ENCODE data around the gene RPS14. TPM values are rescaled to one million over a fixed set of nuclear protein-coding genes. Genes with fewer than 3 reads are reported as not detected.
A peak's percentile ranks its signal among the peaks of the same experiment; 100 is the strongest.

The RPS14 gene
- total and polyA plus RNA-seq, 5 donors, result 1,254 to 1,870 (median 1,386) TPM

- H3K4me3 ChIP-seq (ENCODE audit: low read length), result peak within 1 kb of the TSS; percentile 64
- WGBS, result 18% methylated on average over 20 of the region's 20 CpGs
- intact Hi-C loops (cut with DNase I), result no loop called here
- peak within 1 kb of the TSS; percentile 86 for H3K27ac ChIP-seq (ENCODE audit: low read length)
- H3K4me1 ChIP-seq (ENCODE audit: control insufficient read depth, insufficient read depth, low read length), result peaks cover 2% of the 10 kb centered on the region
- peak; percentile 76 to 78 for ATAC-seq
- DNase-seq, result peak; percentile 71 to 94 (median 91)
- no peaks in the 10 kb centered on the region for H3K27me3 ChIP-seq (ENCODE audit: control insufficient read depth, insufficient read depth)
- H3K9me3 ChIP-seq (ENCODE audit: control insufficient read depth, low read length), result no peaks in the 10 kb centered on the region
Observed at GRCh38 chr5:150412319-150413175, 37.0 kb downstream of the RPS14 start, which contains the start of gene CD74. Gene CD74 (minus strand): TSS chr5:150412910. CDS start chr5:150412749, 161 bp downstream.

GRCh38 chr5:150411245-150411979, 38.1 kb downstream of the RPS14 start:
- DNase-seq (peak in 2 of 3 donors; percentile 64 to 78), ATAC-seq (peak in 1 of 2 donors; percentile 30)
- intact Hi-C loops (cut with DNase I), result no loop called here
- Histone ChIP-seq H3K4me1 (ENCODE audit: control insufficient read depth, insufficient read depth, low read length) (peaks cover 2% of the 10 kb centered on the region), H3K9me3 (ENCODE audit: control insufficient read depth, low read length) (no peaks in the 10 kb centered on the region), H3K27ac (ENCODE audit: low read length) (peak overlapping the region; percentile 68), H3K4me3 (ENCODE audit: low read length) (peak overlapping the region; percentile 64), H3K27me3 (ENCODE audit: control insufficient read depth, insufficient read depth) (no peaks in the 10 kb centered on the region)
- 70% methylated on average over 5 of the region's 5 CpGs for WGBS

GRCh38 chr5:150410524-150411244, 38.9 kb downstream of the RPS14 start:
- Histone ChIP-seq H3K9me3 (ENCODE audit: control insufficient read depth, low read length) (no peaks in the 10 kb centered on the region), H3K4me3 (ENCODE audit: low read length) (peak overlapping the region; percentile 64), H3K4me1 (ENCODE audit: control insufficient read depth, insufficient read depth, low read length) (peaks cover 2% of the 10 kb centered on the region), H3K27ac (ENCODE audit: low read length) (peak overlapping the region; percentile 95), H3K27me3 (ENCODE audit: control insufficient read depth, insufficient read depth) (no peaks in the 10 kb centered on the region)
- peak; percentile 71 to 80 (median 78) for DNase-seq
- peak; percentile 81 to 83 for ATAC-seq
- intact Hi-C loops (cut with DNase I), result no loop called here
- 20% methylated on average over 4 of the region's 4 CpGs for WGBS

GRCh38 chr5:150409638-150410523, 39.7 kb downstream of the RPS14 start:
- 9% methylated on average over 15 of the region's 15 CpGs for WGBS
- Histone ChIP-seq H3K27ac (ENCODE audit: low read length) (peak overlapping the region; percentile 95), H3K27me3 (ENCODE audit: control insufficient read depth, insufficient read depth) (no peaks in the 10 kb centered on the region), H3K4me1 (ENCODE audit: control insufficient read depth, insufficient read depth, low read length) (peaks cover 2% of the 10 kb centered on the region), H3K4me3 (ENCODE audit: low read length) (peak overlapping the region; percentile 39), H3K9me3 (ENCODE audit: control insufficient read depth, low read length) (no peaks in the 10 kb centered on the region)
- intact Hi-C loops (cut with DNase I), result no loop called here
- ATAC-seq (peak; percentile 89 to 91), DNase-seq (peak; percentile 71 to 85 (median 83))

GRCh38 chr5:150408231-150408943, 41.2 kb downstream of the RPS14 start:
- Histone ChIP-seq H3K4me1 (ENCODE audit: control insufficient read depth, insufficient read depth, low read length) (peaks cover 2% of the 10 kb centered on the region), H3K9me3 (ENCODE audit: control insufficient read depth, low read length) (no peaks in the 10 kb centered on the region), H3K27ac (ENCODE audit: low read length) (no peak overlapping the region), H3K4me3 (ENCODE audit: low read length) (no peak overlapping the region), H3K27me3 (ENCODE audit: control insufficient read depth, insufficient read depth) (no peaks in the 10 kb centered on the region)
- intact Hi-C loops (cut with DNase I), result no loop called here
- 88% methylated on average over 8 of the region's 8 CpGs for WGBS
- DNase-seq (no peak), ATAC-seq (no peak)

- Histone ChIP-seq H3K27me3 (ENCODE audit: control insufficient read depth, insufficient read depth) (no peaks in the 10 kb centered on the region), H3K4me1 (ENCODE audit: control insufficient read depth, insufficient read depth, low read length) (peaks cover 2% of the 10 kb centered on the region), H3K9me3 (ENCODE audit: control insufficient read depth, low read length) (no peaks in the 10 kb centered on the region), H3K27ac (ENCODE audit: low read length) (no peak overlapping the region), H3K4me3 (ENCODE audit: low read length) (no peak overlapping the region)
- 71% methylated on average over 13 of the region's 13 CpGs for WGBS
- ATAC-seq, result no peak
- no peak for DNase-seq
- intact Hi-C loops (cut with DNase I), result no loop called here
Observed at GRCh38 chr5:150407096-150407720, 42.3 kb downstream of the RPS14 start.

- ATAC-seq, result no peak
- Histone ChIP-seq H3K27me3 (ENCODE audit: control insufficient read depth, insufficient read depth) (no peaks in the 10 kb centered on the region), H3K4me1 (ENCODE audit: control insufficient read depth, insufficient read depth, low read length) (peaks cover 4% of the 10 kb centered on the region), H3K4me3 (ENCODE audit: low read length) (no peak overlapping the region), H3K9me3 (ENCODE audit: control insufficient read depth, low read length) (no peaks in the 10 kb centered on the region), H3K27ac (ENCODE audit: low read length) (no peak overlapping the region)
- intact Hi-C loops (cut with DNase I), result no loop called here
- no peak for DNase-seq
- 77% methylated on average over 10 of the region's 10 CpGs for WGBS
Observed at GRCh38 chr5:150406723-150407095, 42.8 kb downstream of the RPS14 start.

GRCh38 chr5:150406103-150406722, 43.3 kb downstream of the RPS14 start:
- ATAC-seq (no peak), DNase-seq (no peak)
- Histone ChIP-seq H3K4me3 (ENCODE audit: low read length) (no peak overlapping the region), H3K27ac (ENCODE audit: low read length) (no peak overlapping the region), H3K27me3 (ENCODE audit: control insufficient read depth, insufficient read depth) (no peaks in the 10 kb centered on the region), H3K9me3 (ENCODE audit: control insufficient read depth, low read length) (no peaks in the 10 kb centered on the region), H3K4me1 (ENCODE audit: control insufficient read depth, insufficient read depth, low read length) (peaks cover 5% of the 10 kb centered on the region)
- intact Hi-C loops (cut with DNase I), result no loop called here
- 86% methylated on average over 4 of the region's 4 CpGs for WGBS

Data from right cardiac atrium (tissue), 5 donors.